ENCODE measurements around the gene PTPRD. TPM values are rescaled to one million over a fixed set of nuclear protein-coding genes. Genes with fewer than 3 reads are reported as not detected.

The PTPRD gene
- total RNA-seq, 1 experiment from 2014 or later, result 0.02 TPM

DNA sequence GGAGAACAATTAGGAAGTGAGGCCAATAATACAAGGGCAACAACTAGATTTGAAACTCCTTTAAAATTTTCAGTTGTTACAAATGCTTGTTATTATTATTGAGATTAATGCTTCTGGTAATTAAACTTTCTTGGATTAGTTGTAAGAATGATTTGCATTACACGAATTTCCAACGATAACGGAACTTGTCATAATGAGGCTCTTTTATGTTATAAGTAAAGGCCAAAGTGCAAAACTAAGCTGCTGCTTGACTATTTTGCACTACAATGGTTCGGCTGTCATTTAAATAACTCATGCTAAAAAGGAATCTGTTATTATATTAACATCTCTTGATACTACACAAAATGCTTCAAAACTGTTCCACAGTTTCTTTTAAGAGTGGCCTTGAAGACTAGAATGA is 1007.1 kb downstream of the PTPRD start:
- BruUV-seq (replicated peaks), result no TSS peak
- ChIA-PET CTCF (no interaction called here), POLR2A (no interaction called here)

DNA sequence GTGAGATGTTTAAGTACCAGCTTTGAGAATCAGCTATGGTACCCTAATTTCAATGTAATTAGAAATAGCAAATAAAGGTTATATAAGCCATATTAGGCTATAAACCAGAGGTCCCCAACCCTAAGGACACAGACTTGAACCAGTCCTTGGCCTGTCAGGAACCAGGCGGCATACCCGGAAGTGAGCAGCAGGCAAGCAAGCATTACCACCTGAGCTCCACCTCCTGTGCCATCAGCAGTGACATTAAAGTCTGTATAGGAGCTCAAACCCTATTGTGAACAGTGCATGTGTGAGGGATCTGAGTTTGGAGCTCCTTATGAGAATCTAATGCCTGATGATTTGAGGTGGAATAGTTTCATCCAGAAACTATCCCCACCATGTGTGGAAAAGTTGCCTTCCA is 1009.5 kb downstream of the PTPRD start:
- Histone ChIP-seq H2AFZ (ENCODE audit: low read depth, low read length, poor library complexity, severe bottlenecking) (no peak overlapping the region), H3K4me2 (ENCODE audit: low read length) (no peak overlapping the region), H3K27me3 (ENCODE audit: insufficient read depth, low read length) (no peaks in the 10 kb centered on the region), H3K9me3 (ENCODE audit: control insufficient read depth in 1 of 2, insufficient read depth in 1 of 2, low read depth in 1 of 2, low read length in 2 of 2) (peaks cover 15 to 16% of the 10 kb centered on the region in 2 experiments; a peak in 3 of 4 replicates), H3K4me1 (ENCODE audit: control insufficient read depth in 1 of 2, insufficient read depth in 2 of 2, low read length in 2 of 2) (no peaks in the 10 kb centered on the region), H4K20me1 (ENCODE audit: insufficient read depth) (no peaks in the 10 kb centered on the region), H3K9me2 (ENCODE audit: insufficient read depth) (no peaks in the 10 kb centered on the region), H3K27ac (ENCODE audit: low read depth, low read length) (no peak overlapping the region), H3K9ac (ENCODE audit: low read length) (no peak overlapping the region), H3K4me3 (replicated peaks in 1 of 2; ENCODE audit: low read depth in 1 of 2, low read length in 2 of 2) (no peak overlapping the region), H3K79me2 (ENCODE audit: insufficient read depth, low read length) (no peaks in the 10 kb centered on the region), H3K36me3 (ENCODE audit: control insufficient read depth in 1 of 2, insufficient read depth in 2 of 2, low read length in 2 of 2) (no peaks in the 10 kb centered on the region)
- ChIA-PET POLR2A (no interaction called here), RAD21 (ENCODE audit: low non-redundant PET in 1 of 2, low total read pairs in 2 of 2, uncharacterized antibody in 2 of 2, unreplicated experiment in 2 of 2) (no interaction called here), CTCF (no interaction called here)
- ATAC-seq (no peak), DNase-seq (ENCODE audit: low read depth, low spot score) (no peak)
- intact Hi-C loops (cut with micrococcal nuclease), result no loop called here
- BruUV-seq (replicated peaks), result no TSS peak
- no peak for TF ChIP-seq SIN3A (IDR thresholded peaks at IDR 0.05; ENCODE audit: low read depth)
- TF ChIP-seq EZH2phosphoT487 (IDR thresholded peaks at IDR 0.05; ENCODE audit: borderline replicate concordance), result no peak
- TF ChIP-seq, protein P1, sequence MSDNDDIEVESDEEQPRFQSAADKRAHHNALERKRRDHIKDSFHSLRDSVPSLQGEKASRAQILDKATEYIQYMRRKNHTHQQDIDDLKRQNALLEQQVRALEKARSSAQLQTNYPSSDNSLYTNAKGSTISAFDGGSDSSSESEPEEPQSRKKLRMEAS (IDR thresholded peaks at IDR 0.05), result no peak
- TF ChIP-seq FOSL1 (IDR thresholded peaks at IDR 0.05; ENCODE audit: low read depth), result no peak
- no peak for TF ChIP-seq ELF1 (IDR thresholded peaks at IDR 0.05; ENCODE audit: borderline replicate concordance, low read depth)
- TF ChIP-seq, protein P2, sequence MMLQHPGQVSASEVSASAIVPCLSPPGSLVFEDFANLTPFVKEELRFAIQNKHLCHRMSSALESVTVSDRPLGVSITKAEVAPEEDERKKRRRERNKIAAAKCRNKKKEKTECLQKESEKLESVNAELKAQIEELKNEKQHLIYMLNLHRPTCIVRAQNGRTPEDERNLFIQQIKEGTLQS (IDR thresholded peaks at IDR 0.05), result no peak
- no peak for TF ChIP-seq POLR2A (IDR thresholded peaks at IDR 0.05; ENCODE audit: borderline replicate concordance, extremely low read depth, insufficient read depth, insufficient read length)
- TF ChIP-seq CTCF (IDR thresholded peaks at IDR 0.05 in 2 of 3, conservative IDR thresholded peaks at IDR 0.05 in 1 of 3; ENCODE audit: borderline replicate concordance in 1 of 3, insufficient read depth in 1 of 3, low read depth in 2 of 3, low read length in 2 of 3), result no peak
- TF ChIP-seq TCF7L2 (IDR thresholded peaks at IDR 0.05; ENCODE audit: borderline replicate concordance, extremely low read depth, insufficient read depth, insufficient read length), result no peak
- no peak for TF ChIP-seq JUND (IDR thresholded peaks at IDR 0.05)
- TF ChIP-seq RAD21 (IDR thresholded peaks at IDR 0.05; ENCODE audit: low read depth), result no peak
- TF ChIP-seq, protein P3, sequence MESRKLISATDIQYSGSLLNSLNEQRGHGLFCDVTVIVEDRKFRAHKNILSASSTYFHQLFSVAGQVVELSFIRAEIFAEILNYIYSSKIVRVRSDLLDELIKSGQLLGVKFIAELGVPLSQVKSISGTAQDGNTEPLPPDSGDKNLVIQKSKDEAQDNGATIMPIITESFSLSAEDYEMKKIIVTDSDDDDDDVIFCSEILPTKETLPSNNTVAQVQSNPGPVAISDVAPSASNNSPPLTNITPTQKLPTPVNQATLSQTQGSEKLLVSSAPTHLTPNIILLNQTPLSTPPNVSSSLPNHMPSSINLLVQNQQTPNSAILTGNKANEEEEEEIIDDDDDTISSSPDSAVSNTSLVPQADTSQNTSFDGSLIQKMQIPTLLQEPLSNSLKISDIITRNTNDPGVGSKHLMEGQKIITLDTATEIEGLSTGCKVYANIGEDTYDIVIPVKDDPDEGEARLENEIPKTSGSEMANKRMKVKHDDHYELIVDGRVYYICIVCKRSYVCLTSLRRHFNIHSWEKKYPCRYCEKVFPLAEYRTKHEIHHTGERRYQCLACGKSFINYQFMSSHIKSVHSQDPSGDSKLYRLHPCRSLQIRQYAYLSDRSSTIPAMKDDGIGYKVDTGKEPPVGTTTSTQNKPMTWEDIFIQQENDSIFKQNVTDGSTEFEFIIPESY (IDR thresholded peaks at IDR 0.05; ENCODE audit: extremely low read depth, insufficient replicate concordance, low read length), result no peak
- TF ChIP-seq CEBPB (IDR thresholded peaks at IDR 0.05; ENCODE audit: low read depth), result no peak
- no peak for TF ChIP-seq SRF (IDR thresholded peaks at IDR 0.05; ENCODE audit: low read depth)

More for the DNA sequence above, 1007.1 kb downstream of the PTPRD start:
- H3K36me3 ChIP-seq (ENCODE audit: control insufficient read depth in 1 of 2, insufficient read depth in 2 of 2, low read length in 2 of 2), result no peaks in the 10 kb centered on the region
- no peaks in the 10 kb centered on the region for H4K20me1 ChIP-seq (ENCODE audit: insufficient read depth)
- no peaks in the 10 kb centered on the region for H3K9me2 ChIP-seq (ENCODE audit: insufficient read depth)
- no peak overlapping the region for H3K9ac ChIP-seq (ENCODE audit: low read length)
- H3K4me2 ChIP-seq (ENCODE audit: low read length), result no peak overlapping the region
- TF ChIP-seq FOSL1 (IDR thresholded peaks at IDR 0.05; ENCODE audit: low read depth), result no peak
- H3K9me3 ChIP-seq (ENCODE audit: control insufficient read depth in 1 of 2, insufficient read depth in 1 of 2, low read depth in 1 of 2, low read length in 2 of 2), result peaks cover 8 to 11% of the 10 kb centered on the region in 2 experiments; a peak in 3 of 4 replicates
- H3K27me3 ChIP-seq (ENCODE audit: insufficient read depth, low read length), result no peaks in the 10 kb centered on the region
- RAD21 ChIA-PET (ENCODE audit: low non-redundant PET in 1 of 2, low total read pairs in 2 of 2, uncharacterized antibody in 2 of 2, unreplicated experiment in 2 of 2), result no interaction called here
- intact Hi-C loops (cut with micrococcal nuclease), result no loop called here
- DNase-seq (ENCODE audit: low read depth, low spot score), result no peak
- H2AFZ ChIP-seq (ENCODE audit: low read depth, low read length, poor library complexity, severe bottlenecking), result no peak overlapping the region
- H3K4me1 ChIP-seq (ENCODE audit: control insufficient read depth in 1 of 2, insufficient read depth in 2 of 2, low read length in 2 of 2), result no peaks in the 10 kb centered on the region
- H3K4me3 ChIP-seq (replicated peaks in 1 of 2; ENCODE audit: low read depth in 1 of 2, low read length in 2 of 2), result no peak overlapping the region
- ATAC-seq, result no peak
- H3K79me2 ChIP-seq (ENCODE audit: insufficient read depth, low read length), result no peaks in the 10 kb centered on the region
- H3K27ac ChIP-seq (ENCODE audit: low read depth, low read length), result no peak overlapping the region
